Hematopoietic multipotent progenitor cell treated with erythropoietin and hydrocortisone succinate and interleukin-3 and kit ligand, for 6 days (in vitro differentiated cells): ENCODE results near the gene FBXW8.

ENCODE experiments used
- DNase-seq: peaks from one replicate; pipeline ENCODE4 v3.0.0-alpha.2; 2015

FBXW8 gene, protein sequence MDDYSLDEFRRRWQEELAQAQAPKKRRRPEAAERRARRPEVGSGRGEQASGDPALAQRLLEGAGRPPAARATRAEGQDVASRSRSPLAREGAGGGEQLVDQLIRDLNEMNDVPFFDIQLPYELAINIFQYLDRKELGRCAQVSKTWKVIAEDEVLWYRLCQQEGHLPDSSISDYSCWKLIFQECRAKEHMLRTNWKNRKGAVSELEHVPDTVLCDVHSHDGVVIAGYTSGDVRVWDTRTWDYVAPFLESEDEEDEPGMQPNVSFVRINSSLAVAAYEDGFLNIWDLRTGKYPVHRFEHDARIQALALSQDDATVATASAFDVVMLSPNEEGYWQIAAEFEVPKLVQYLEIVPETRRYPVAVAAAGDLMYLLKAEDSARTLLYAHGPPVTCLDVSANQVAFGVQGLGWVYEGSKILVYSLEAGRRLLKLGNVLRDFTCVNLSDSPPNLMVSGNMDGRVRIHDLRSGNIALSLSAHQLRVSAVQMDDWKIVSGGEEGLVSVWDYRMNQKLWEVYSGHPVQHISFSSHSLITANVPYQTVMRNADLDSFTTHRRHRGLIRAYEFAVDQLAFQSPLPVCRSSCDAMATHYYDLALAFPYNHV

DNA sequence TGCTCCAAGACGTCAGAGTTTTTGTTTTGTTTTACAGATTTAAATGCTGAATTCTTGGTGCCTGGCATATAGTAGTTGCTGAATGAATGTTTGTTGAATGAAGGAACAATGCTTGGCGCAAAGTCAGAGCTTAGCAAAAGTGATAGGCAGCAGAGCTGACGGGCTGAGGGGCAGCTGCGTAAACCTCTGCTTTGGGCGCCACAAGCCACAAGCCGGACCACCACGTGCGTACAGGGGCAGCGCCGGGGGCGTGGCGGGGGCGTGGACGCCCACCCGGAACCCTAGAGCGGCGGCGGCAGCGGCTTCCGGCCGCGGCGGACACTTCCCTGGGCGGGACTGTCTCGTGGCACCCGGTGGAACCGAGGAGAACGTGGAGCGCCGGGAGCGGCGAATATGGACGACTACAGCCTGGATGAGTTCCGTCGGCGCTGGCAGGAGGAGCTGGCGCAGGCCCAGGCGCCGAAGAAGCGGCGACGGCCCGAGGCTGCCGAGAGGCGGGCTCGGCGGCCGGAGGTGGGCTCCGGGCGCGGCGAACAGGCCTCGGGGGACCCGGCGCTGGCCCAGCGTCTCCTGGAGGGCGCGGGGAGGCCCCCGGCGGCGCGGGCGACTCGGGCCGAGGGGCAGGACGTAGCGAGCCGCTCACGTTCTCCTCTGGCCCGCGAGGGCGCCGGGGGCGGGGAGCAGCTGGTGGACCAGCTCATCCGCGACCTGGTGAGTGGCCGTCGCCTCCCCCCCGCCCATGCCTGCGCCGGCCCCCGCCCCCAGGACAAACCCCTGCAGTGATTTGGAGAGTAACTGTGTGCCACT, at the start of gene FBXW8:
FBXW8 (plus strand) TSS at position 306 of the 807 bp plus-strand sequence; CDS start at position 394, 88 bp downstream.
- peak; percentile 84 for DNase-seq

DNA sequence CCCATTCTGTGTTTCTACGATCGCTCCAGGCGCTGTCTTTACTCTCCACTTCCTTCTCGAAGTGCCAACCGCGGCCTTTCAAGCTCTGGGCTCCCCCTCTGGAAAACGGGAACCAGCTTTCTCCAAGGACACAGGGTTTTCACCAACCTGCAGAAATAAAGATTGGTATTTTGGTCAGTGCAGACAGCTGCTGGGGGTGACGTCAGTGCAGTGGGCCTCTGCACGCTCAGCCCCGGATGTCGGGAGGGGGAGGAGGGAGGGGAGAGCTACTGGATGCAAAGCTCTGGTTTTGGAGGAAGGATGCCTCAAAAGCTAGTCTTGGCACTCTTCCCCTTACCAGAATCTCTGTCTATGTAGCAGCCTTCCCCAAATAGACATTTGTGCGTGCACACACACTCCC, 49.4 kb upstream of the FBXW8 start:
- DNase-seq: no peak

DNA sequence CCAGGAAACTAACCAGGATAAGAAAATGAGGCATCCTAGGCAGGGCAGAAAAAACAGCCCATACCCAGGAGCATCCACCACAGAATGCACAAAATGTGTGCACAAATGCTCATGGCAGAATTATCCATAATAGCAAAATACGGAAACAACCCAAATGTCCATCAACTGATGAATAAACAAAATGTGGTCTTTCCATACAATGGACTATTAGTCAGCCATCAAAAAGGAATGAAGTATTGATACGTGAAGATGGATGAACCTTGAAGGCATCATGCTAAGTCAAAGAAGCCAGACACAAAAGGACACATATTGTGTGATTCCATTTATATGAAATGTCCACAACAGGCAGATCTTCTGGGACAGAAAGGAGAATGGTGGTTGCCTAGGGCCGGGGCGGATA, 48.6 kb upstream of the FBXW8 start:
- no peak for DNase-seq

DNA sequence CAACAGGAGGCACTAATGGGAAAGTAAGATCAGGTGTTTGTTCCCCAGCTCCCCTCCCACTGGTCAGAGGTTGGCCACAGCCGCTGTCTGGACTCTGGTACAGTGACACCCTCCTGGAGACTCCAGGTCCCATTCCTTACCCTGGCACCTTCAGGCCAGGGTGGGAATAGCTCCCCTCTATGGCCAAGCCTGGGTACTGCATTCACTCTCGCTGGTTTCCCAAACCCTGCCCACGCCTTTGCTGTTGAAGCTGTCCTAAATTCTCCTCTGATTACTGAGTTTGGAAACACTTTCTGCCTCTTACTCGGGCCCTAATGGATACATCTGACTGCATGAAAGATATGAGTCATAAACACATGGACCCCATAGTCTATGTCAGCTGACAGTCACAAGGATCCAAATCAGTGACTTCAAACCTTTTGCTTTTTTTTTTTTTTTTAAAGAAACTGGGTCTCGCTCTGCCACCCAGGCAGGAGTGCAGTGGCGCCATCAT, 47.4 kb upstream of the FBXW8 start:
- no peak for DNase-seq

DNA sequence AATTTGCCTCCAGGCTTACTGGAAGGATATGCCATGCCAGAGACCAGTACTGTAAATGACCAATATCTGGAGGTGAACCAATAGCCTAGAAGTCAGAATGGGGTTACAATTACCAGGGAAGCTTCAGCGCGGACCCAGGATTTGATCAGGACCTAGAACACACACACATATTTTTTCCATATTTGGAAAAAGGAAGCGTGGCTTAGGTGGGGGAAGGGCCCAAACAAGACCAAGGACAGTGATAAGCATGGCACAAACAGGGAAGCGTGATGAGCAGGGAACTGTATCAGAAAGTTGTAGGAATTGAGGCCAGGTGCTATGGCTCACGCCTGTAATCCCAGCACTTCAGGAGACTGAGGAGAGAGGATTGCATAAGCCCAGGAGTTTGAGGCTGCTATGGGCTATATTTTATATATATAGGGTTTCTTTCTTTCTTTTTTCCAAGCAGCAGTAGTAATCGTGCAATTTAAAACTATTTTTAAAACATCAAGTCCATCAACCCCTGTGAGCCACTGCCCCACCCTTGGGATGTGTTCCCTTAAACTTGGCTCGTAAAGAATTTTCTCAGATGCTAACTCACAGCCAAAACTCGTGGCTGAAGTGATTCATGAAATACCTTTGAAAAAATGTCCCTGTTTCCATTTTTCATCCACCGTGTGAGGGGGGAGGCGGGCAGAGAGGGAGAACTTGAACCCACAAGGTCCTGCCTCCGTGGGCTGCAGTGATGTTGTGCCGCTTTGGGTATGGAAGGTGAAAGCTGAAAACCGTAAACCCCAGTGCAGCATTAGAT, 46.2 kb upstream of the FBXW8 start:
- DNase-seq: no peak

DNA sequence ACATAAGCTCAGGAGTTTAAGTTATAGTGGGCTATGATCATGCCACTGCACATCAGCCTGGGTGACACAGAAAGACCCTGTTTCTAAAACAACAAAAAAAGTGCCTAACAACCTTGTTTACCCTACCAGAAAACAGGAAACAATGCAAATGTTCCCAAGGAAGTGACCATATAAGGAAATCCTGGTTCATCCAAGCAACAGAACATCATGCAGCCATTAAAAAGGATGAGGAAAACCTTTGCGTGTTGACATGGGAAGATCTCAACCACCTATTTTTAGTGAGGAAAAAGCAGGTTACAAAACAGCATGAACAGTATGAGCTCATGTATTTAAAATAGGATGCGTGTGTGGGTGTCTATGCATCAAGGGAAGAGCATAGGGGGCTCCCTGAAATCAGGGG, 43.2 kb upstream of the FBXW8 start:
- DNase-seq: no peak

DNA sequence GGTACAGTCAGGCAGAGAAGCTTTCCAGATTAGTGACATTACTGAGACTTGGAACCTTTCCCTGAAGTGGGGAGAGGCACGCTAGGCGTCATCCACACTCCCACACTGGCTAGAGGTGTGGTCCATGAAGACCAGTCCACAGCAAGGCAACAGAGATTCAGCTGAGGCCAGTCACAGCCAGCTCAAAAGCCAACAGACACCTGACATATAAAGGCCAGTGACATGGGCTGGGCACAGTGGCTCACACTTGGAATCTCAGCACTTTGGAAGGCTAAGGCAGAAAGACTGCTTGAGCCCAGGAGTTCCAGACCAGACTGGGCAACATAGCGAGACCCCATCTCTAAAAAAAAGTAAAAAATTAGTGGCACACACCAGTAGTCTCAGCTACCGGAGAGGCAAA, 40.4 kb upstream of the FBXW8 start:
- DNase-seq: no peak

DNA sequence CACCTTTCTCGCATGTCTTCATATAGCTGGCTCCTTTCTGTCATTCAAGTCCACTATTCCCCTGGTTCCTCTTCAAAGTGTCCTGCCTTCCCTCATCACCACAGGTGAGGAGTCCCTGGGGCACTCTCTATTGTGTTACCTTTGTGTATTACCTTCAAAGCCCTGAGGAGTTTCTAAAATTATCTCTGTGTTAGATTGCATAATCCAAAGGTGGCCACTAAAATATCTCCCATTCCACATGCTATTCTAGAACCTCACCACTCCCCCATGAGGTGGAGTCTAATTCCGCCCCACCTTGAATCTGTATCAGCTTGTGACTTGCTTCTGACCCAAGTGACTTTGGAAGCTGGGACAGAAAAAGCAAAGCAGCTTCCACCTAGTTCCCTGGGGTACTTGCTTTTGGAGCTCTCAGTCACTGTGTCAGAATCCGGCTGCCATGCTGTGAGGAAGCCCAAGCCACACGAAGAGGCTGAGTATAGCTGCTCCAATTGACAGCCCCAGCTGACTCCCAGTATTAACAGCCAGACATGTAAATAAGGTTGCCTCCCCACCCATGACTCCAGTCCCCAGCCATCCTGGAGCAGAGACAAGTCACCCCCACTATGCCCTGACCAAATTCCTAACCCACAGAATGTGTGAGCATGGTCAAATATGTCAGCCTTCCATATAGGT, 36.3 kb upstream of the FBXW8 start:
- DNase-seq: no peak

DNA sequence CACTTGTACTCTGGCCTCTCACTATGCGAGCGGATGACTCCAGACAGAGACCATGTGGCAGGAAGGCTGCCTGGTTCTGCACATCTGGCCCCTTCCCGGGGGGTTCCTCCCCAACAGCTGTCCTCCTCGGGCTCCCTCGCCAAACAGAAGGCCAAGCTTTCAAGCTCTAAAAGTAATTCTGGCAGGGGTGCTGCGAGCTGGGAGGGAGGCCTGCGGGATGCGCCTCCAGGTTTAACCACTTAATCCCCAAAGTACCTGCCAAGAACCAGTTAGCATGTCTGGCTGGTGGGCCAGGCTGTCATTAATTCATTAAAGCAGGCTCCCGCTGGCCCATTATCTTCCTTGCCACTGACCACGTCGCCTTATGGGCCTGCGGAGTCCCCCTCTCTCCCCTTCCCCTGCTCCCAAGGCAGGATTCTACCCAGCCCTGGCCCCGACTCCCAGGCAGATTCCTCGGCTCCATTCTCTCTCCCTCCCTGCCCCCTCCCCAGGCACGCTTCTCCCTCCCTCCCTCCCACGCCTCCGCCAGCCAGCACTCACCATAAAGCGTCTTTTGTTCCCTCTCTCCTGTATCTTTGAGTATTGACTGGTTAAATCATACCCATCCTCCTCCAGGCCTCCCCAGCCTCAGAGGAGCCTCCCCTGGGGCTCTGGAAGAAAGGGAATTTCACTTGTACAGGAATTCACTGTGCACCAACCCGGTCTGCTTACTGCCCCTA, 34.4 kb upstream of the FBXW8 start:
- no peak for DNase-seq

DNA sequence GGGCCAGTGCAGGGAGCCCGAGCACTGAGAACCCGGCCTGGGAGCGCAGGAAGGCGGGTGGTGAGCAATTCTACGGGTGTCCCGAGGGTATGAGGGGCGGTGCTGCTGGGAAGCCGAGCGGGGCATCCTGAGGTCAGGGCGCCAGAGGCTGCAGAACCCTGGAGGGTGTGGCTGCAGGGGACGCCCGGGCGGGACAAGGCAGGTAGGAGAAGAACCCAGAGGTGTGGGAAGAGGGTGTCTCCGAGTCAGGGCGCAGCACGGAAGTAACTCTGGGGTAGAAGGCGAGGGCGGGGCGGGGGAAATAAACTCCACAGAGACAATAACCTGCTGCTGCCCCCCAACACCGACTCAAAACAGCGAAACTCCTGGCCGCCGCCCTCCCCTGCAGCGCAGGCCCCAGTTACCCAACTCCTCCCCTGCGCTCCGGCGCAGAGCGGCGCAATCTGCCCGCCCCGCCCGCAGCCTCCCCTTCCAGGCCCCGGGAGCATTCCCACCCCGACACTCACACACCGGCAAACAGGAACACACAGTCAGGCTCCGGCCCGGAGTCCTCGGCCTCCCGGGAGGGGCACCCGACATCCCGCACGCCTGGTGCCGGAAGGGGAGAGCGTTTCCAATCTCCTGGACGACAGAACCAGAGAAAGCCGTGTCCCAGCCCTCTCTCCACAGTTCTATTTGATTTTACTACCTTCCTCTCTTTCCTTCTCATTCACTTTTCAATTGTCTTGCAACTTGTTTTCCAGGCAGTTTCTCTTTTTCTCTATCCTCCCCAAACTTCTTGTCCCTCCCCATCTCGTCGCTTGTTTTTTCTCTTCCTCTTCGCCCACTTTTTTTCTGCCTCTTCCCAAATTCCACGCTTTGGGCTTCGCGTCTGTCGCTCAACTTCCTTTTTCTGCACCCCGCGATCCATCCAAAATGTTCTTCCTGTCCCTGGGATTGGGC, 31.9 kb upstream of the FBXW8 start:
- DNase-seq: no peak

DNA sequence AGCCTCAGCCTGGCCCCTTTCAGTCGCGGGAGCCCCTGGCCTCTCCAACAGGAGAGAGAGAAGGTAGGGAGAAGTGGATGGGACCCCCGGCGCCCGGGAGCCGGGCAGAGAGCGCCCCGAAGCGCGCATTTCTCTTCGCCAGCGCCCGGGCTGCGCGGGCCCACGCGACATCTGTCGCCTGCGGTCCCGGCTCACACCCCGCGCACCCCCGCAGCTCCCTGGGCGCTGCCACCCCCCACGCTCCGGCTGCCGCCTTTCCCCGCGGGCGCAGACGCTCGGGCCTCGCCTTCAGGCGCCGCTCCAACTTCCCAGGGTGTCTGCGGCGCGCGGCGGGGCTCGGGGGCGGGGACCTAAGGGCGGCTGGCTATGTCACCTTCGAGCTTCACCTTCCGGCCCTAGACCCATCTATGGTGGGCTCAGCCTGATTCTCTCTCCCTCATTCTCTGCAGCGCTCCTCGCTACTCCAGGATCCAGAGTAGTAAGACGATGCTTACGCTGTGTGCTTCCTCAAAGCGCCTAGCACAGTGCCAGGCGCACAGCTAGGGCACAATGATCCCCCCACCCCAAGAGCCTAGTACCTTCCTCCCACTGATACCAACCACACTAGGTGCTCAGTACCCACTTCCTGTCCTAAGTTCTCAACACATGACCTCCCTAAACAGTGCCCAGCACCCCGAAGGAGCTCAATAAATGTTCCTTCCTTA, 31.1 kb upstream of the FBXW8 start:
- DNase-seq: no peak

DNA sequence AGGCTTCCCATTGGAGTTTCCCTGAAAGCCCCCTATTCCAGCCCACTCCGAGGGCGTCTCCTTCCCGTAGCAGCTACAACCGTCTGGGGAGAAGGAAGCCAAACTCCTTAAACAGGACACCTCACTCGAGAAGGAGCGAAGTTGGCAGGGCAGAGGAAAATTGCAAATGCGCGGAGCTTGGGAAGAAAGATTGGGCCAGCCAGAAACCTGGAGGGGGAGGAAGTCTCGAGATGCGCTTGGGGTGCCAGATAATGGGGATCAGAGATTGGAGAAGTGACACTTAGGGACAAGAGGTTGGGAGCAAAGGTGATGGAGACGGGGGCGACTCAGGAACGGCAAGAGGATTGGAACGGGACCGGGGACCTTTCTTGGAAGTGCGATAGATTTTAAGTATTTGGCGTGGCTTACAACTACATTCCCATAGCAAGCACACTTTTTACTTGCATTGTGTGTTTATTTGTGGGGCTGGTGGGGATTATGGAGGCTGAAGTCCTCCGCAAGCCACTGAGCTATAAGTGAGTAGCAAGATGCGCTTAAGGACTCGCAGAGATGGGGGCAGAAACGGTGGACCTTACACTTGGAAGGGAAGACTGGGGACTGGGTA, 30.4 kb upstream of the FBXW8 start:
- no peak for DNase-seq

DNA sequence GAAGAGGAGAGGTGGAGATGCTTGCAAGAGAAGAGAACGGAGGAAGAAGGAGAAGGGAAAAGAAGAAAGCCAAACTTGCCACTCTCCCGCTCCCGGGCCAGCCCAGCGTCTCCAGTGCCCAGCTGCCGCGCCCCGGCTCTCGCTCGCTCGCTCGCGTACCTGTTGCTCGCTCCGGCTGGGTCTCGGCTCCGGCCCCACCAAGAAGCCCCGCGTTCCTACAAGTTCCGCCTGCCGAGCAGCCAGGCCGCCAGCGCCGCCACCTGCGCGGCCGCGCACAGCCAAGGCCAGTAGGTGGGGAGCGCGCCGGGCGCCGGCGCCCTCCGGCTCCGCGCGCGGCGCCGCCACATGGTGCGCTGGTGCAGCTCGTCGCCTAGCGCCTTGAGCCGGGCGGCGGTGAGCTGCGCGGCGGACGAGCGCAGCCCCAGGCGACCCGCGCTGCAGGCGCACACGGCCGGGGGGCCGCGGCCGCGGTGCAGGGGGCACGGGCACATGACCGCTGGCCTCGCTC, 29.9 kb upstream of the FBXW8 start:
- peak; percentile 59 for DNase-seq

DNA sequence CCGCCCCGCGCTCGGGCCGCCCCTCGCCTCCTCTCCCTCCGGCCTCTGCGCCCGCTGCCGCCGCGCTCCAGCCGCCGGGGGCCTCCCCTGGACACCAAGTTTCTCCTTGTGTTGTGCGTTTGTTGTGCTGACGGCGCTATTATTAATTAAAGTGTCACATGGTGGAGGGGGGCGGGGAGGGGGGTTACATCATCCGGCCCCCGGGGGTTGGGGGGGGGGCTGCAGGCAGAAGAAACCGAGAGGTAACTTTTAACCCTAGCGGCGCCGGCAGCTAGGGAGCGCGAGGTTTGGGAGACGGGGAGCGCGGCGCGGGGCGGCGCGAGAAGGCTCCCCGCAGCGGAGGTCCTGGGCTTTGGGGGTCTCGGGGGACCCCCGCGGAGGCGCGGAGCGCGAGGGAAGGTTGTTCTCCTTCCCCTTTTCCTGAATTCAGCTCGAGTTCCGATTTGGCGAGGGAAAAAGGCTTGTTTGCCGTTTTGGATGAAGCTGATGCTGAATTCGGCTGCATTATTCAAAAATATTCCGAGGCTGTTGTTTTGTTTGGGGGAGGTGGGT, 29.3 kb upstream of the FBXW8 start, which contains the start of gene HRK:
HRK (minus strand) TSS at position 117 of the 552 bp plus-strand sequence. CDS start 134 bp downstream, outside the sequence.
- DNase-seq: no peak

DNA sequence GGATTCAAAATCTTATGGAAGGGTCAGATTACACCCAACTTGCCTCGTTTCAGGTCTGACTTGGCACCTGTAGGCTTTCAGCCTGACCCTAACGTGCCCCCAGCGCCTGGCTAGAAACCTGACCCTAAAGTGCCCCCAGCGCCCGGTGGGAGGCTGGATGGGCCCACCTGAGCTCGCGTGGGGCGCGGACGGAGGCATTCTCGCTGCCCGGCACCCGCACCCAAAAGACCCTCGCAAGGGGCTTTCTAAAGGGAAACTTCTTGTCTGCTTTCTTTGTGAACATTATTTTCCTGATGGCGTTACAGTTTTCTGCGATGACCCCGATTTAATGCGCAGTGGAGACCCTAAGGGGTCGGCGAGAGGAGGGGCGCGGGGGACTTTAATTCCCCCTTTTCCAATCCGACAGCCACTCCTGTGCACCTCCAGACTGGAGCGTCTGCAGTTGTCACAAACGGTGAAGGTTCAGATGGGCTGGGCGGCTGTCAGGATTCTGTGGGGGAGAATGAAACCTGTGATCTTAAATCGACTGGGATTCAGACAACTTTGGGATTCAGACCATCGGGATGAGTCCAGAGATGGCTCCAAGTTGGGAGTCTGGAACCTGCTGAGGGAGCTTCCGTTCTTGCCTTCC, 28.8 kb upstream of the FBXW8 start:
- no peak for DNase-seq

DNA sequence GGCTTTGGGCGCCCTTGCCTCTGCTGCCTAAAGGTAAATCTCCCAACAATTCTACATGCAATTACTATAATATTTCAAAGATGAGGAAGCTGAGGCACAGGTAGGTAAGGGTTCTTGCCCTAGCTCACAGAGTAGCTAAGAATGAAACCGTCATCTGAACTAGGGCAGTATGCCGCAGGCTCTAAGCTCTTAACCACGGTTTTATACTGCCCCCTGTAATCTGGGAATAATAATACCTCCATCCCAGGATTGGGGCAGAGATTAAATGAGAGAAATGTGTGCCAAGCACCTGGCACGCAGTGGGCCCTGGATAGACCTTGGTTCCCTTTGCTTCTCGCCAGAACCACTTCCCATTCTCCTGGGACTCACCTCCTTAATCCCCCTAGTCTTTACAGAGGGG, 28.0 kb upstream of the FBXW8 start:
- peak; percentile 32 for DNase-seq

DNA sequence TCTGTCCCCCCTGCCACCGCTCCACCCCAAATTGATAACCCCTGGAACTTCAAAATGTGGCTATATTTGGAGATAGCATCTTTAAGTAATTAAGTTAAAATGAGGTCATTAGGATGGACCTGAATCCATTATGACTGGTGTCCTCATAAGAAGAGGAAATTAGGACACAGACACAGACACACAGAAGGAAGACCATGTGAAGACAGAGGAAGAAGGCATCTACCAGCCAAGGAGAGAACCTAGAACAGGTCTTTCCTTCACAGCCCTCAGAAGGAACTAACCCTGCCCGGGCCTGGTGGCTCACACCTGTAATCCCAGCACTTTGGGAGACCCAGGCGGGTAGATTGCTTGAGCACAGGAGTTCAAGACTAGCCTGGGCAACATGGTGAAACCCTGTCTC, 25.9 kb upstream of the FBXW8 start:
- DNase-seq: no peak

DNA sequence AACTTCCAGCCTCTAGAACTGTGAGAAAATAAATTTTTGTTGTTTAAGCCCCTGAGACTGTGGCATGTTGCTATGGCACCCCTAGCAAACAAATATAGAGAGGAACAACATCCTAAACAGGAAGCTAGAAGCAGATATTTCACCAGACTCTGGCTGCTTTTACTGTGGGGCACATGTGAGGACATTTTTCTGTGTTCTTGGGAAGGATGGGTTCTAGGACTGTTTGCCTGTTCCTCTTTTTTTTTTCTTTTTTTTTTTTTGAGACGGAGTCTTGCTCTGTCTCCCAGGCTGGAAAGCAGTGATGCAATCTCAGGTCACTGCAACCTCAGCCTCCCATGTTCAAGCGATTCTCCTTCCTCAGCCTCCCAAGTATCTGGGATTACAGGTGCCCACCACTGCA, 25.3 kb upstream of the FBXW8 start:
- DNase-seq: peak; percentile 57
